ENCODE data around the gene CYGB.

Gene CYGB

DNA sequence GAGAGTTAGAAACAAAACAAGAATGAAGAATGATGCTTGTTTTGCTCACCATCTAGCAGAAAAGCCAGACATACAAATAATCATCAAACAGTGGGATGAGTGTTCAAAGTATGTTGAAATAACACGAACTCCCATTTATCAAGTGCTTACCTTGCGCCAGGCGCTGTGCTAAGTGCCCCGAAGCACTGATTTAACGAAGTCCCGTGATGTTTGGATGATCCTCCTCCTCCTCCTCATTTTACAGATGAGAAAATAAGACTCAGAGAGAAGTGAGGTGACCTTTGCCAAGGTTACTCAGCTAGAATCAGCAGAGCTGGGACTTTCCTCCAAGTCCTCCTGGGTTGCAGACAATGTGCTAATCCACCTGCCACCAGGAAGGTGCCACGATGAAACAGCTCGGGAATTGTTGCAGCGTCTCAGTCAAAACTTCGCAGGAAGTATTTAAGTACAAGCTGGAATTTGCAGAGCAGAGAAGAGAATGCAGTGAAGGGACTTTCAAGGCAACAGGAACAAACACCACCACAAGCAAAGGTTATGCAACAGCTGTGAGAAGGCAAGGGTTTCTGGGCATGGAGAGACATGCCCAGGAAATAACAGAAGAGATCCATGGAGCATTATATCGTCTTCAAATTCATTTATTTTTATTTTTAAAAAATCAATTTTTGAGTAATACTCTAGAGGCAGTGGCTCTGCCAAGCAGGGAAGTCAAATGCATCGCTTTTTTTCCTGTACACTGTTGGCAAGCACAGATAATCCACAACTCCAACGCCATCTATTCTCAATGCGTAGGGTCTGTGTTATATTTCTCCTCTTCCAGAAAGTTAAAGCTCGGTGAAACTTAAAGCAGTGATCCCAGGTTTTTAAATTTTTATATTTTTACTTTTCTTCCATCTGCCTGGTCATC is 13.5 kb upstream of the CYGB start:
- DNase-seq (ENCODE audit: low read depth, low spot score) = no peak

DNA sequence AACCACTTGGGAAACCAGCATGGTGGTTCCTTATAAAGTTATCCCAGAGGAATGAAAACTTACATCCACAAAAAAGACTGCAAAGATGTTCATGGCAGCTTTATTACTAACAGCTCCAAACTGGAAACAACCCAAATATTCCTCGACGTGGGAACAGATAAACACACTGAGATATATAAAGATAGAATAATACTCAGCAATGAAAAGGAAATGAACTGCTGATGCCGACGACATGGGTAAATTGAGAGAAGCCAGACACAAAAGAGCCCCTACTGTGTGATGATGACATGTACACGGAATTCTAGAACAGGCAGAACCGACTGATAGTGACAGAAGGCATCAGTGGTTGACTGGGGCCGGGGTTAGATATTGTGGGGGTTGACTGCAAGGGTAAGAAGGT is 12.0 kb upstream of the CYGB start:
- no peak for DNase-seq (ENCODE audit: low read depth, low spot score)

DNA sequence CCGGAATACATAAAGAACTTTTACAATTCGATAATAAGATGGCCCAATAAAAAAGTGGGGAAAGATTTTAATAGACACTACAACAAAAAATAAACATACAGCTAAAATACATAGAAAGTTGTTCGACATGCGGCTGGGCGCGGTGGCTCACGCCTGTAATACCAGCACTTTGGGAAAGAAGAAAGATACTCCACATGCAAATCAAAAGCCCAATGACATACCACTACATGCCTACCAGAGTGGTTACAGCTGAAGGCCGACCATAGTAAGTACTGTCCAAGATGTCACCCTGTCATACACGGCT is 11.7 kb upstream of the CYGB start:
- DNase-seq (ENCODE audit: low read depth, low spot score) = no peak

DNA sequence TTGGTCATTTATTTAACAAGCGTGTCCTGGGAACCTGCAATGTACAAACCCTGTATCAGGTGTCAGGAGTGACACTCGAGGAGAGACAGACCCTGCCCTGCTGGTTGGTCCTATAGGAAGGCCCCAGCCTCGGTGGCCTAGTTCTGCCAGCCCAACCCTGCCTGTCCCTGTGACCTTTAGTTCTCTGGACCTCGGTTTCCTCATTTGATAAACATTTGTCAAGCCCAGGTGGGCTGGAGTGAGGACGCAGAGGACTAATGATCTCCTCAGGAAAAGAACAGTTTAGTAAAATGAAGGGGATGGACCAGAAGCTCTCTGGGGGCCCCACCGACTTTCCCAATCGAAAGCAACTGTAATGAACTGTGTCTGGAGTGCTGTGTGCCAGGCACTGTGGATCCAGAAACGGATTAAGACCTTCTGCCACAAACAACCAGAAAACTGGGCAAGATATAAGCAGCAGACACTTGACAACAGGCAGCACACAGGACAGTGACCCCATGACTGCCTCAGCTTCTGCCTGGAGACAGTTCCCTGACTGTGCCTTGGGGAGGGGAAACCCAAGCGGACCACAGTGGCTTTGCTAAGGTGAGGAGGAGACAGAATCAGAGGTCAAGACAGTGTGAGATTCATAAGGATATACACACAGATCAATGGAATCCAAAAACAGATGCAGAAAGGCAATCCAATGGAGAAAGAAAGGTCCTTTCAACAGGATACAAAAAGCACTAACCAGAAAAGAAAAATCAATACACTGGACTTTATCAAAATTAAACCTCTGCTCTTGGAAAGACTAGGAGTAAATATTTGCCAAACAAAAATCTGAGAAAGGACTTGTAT is 11.1 kb upstream of the CYGB start:
- DNase-seq (ENCODE audit: low read depth, low spot score) = no peak

DNA sequence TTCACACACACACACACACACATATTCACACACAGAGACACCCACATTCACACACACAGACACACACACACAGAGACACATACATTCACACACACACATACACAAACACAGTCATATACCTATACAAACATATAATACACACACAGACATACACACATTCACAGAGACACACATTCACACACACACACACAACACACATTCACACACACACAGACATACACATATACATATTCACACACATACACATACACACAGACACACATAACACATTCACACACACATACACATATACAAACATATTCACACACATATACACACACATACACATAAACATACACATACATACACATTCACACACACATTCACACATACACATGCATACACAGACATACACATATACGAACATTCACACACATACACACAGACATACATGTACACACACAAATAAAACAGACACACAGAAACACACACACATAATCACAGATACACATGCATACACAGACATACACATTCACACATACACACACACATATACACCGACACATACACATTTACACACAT is 10.2 kb upstream of the CYGB start:
- DNase-seq (ENCODE audit: low read depth, low spot score) = no peak

DNA sequence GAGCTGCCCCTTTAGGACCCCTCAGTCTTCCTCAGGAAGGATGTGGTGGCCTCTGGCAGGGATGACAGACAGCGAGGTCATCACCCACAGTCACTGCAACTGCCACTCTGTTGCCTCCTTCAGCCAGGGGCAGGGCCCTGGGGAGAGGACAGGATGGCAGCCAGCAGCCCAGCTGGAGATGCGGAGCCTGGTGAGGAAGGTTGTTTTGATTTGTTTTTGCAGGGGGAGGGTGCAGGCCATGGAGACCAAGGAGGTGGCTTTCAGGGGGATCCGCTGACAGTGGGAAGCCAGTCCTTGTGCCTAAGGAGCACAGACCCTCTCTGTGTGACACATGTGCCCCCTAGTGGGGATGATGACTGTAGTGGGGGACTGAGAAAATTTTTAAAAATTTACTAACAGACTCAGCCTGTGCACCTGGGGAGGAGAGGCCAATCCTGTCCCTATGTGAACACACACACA is 9.7 kb upstream of the CYGB start:
- DNase-seq (ENCODE audit: low read depth, low spot score) = no peak

DNA sequence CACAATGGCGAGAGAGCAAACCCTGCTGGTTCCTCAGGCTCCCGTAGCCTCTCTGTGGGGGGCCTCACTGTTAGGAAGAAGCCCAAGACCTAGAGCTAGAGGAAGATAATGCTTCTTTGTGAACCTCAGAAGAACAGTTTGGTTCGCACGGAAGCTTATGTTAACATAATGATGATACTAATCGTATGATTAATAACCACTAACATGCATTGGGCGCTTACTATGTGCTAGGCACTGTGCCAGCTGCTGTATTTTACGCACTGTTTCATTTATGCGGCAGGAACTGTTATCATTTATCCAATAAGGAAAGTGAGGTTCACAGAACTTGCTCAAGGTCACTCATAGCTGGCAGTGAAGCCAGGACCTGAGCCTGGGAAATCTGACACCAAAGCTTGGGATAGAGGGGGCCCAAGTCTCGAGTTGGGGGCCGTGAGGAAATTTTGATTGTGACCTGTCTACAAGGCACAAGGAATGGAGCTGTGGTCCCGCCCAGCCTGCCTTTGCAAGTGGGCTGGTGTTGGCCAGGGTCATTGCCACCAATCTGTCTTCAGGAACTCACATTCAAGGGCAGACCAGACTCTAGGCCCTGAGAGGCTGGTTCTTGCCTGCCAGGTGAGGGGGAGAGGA is 9.2 kb upstream of the CYGB start:
- DNase-seq (ENCODE audit: low read depth, low spot score) = no peak

DNA sequence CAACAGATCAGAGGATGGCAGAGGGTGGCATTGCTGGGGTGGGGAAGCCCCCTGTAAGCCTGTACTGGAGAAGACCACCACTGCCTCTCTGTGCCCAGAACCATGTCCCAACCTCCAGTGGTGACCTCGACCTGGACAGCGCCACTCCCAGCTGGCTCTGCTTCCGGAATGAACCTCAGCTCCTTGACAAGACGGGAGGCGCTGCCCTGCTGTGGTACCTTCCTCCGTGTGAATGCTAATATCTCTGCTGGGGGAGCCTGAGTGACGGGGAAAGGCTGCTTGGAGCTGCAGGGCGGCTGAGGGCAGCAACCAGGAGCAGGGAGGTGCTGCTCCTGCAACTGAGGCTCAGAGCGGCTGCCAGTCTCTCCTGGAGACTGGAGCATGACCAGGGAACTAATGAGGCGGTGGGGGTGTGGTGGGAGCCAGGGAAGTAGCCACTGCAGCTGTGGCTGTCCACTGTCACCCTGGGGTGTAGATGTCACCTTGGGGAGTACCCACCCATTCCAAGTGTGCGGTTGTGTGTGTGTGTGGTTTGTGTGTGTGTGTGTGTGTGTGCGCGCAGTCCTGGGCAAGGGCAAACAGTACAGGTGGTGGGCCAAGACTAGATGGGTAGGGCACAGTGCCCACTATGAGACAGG is 8.5 kb upstream of the CYGB start:
- no peak for DNase-seq (ENCODE audit: low read depth, low spot score)

DNA sequence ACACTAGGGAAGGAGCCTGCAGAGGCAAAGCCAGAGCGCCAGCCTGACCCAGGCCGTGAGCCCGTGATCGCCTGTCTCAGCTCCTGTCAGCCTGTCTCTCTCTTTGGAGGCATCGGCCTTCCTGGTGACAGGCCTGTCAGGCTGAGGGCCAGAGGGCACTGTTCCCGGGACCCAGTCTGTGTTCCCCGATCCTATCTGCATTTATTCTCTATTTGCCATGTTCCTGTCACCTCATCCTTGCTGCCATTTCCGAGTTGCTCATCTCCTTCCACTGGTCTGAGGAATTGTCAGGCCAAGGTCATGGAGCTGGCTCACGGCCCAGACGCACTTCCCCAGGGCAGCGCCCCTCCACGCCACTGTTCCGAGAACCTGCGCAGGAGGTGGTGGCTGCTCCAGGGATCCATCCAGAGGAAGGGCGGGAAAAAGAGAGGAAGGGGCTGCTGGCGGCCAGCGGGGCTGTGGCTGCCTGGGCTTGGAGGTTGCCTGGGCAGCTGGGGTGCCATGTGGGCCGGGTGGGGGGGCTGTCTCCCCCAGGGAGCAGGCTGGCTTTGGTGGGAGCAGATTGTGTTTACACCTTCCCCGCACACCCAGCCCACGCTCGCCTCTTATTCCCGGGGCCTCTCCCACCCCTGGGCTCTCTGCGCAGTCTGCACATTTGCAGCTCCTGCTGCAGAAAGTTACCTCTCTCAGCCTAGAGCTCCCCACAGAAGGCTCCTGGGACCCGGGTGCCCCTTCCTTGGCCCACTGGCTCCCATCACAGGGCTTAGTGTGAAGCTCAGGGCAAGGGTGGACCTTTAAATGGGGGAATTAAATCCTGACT is 7.2 kb upstream of the CYGB start:
- DNase-seq (ENCODE audit: low read depth, low spot score) = no peak

DNA sequence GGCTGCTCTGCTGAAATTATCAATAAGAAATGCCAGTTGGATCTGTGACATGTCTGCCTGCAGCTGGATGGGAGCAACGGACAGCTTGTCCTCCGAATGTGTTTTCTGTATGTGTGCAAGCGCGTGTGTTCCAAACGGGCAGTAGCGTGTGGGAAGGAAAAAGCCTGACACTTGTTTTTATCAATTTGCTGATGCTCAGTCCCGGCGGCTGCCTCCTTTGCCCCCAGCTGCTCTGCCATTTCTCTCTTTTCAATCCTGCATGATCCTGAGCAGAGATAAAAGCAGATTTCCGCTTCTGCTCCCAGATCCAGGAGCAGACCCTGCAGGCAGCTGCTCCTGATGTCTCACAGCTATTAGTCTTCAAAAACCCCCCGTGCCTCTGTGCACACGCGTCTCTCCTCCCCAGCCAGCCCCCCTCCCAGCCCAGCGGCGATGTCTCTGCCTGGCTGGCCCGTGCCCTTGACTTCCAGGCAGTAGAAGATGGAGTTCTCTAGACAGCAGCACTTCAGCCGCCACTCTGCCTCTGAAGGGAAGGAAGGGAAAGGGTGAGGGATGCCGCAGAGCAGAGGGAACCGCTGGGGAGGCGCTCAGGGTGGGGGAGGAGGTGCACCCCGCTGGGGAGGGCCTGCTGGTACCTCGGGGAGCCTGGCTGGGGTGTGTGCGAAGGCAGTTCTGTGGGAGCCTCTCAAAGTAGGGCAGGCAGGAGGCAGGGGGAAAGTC is 6.5 kb upstream of the CYGB start:
- DNase-seq (ENCODE audit: low read depth, low spot score) = no peak

DNA sequence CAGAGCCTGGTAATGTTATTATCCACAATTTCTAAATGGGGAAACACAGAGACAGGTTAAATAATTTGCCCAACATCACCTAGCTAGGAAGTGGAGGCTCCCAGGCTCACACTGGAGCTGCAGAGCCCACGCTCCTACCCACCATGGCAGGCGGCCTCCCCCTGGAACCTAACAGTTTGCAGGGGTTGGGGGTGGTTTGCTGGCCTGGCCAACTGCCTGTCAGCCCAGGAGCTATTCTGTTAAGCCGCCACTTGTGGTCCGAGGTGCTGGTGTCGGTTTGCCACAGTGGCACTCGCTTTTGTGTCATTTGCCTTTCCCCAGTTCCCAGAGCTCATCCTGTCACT is 5.9 kb upstream of the CYGB start:
- no peak for DNase-seq (ENCODE audit: low read depth, low spot score)

DNA sequence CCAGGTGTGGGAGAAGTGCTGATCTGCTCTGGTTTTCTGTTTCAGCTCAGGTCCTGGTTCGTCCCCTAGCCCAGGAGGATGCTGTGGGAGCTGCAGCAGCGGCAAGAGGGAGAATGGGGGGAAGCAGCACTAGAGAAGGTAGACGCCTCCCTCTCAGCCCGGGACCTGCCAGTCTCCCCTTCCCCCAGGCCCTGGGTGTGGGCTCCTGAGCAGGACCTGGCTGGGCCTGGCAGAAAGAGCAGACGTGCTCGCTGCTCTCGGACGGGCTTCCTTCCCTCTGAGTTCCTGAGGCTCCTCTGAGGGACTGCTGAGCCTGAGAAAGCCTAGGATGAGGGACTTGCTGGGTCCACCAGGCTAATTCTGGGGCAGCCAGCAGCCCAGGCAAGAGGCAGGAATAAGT is 5.5 kb upstream of the CYGB start:
- DNase-seq (ENCODE audit: low read depth, low spot score) = no peak

DNA sequence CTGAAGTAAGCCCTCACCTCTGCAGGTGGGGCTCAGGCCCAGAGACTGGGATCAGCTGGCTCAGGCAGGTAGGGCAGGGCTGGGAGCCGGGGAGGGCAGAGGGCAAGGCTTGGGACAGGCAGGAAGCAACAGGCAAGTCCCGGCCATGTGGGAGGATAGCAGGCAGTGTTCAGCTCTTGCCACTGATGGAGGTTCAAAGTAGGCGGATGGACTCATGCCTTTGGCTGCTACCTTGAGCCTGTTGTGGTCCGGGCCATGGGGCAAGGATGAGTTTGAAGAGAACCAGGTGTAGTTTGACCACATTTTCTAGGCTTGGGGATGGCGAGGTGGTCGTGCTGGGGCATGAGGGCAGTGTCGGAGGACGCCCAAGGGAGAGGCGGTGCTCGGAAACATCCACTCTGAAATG is 5.1 kb upstream of the CYGB start:
- no peak for DNase-seq (ENCODE audit: low read depth, low spot score)

DNA sequence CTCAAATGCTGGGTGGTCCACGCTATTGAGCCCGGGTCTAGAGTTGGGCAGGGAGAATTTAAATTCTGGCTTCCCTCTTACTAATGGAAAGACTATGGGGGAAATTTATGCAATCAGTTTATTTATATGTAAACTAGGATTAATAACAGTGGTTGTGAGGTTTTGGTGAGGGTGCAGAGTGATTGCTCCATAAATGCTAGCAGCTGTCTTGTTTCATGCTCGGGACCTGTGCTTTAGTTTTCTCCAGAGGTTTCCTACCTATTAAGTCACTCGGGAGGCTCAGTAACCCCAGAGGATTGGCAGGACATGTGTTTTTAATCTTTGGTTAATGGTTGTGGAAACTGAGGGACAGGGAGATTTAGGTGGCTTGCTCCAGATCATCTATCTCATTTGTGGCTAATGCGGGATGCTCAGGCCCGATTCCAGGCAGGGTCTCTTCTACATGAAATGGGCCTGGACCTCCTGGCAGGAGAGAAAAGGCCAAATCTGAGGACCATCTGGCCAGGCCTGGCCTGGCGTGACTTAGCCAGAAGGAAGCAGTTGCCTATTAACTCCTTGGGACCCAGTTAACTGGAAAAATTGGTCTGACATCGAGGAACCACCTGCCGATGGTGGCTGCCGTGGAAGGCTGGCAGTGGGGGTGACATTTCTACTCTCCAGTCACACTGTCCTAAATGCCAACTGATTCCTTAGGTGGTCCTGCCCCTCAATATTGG is 4.4 kb upstream of the CYGB start:
- no peak for DNase-seq (ENCODE audit: low read depth, low spot score)

DNA sequence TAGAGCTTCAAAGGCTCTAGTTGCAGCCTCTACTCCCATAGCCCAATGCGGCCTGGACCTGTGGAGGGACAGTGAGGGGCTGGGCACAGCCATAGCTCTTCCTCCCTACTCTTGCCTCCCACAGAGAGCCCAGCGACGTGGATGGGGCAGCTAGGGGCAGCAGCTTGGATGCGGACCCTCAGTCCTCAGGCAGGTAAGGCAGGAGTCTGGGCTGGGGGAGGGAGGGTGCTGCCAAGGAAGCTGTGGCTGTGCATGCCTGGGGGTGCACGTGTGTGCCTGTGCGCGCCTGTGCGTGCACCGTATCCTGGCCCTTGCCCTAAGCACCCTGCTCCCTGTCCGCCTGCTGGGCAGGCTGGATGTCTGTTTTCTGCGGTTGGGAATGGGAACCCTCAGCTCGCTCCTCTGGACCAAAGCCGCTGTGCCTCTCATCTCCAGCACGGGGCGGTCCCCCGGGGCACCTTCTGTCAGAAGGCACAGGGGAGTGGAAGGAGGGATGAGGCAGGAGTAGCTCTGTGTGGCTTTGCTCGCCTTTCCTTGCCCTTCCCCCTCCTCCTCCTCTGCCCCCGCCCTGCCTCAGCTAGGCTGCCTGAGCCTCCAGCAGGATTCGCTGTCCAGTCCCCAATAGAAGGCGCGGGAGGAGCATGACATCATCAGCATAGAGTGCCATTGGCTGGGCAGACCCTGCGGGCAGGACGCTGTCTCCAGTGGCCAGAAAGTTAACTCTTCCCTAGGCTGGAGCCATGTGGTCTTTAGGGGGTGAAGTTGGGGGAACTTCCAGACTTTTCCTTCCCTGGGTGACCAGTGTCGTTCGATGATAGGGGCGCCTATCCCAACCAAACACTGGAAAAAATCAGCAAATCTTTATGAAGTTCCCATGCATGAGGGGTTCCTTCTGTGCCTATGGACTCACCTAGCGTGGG is 3.1 kb upstream of the CYGB start:
- DNase-seq (ENCODE audit: low read depth, low spot score) = peak; percentile 83

DNA sequence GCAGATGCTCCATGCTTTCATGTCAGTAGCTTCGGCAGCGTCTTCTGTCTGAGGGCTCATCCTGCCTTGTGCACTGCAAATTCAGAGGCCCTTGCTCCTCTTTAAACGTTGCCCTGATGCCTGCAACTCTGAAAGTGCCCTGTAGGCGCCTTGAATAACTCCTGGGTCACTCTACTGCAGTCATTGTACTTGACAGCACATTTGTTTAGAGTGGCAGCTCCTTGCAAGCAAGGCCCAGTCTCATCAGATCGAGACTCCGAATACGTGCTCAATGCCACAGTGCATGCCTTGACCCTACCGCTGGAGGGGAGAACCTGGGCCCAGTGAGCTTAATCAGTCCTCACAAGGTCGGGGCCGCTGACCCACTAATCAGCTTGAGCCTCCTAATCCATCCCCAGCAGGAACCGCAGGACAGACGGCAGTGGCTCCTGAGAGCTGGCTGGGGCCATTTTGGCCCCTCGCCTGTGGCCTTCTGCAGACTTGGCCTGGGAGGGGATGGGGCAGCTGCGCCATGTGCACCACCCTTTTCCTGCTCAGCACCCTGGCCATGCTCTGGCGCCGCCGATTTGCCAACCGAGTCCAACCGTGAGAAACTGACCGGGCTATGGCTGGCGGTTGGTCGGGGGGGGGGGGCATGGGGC is 2.2 kb upstream of the CYGB start, which contains the start of gene PRCD:
PRCD (plus strand) TSS at position 414 of the 641 bp plus-strand sequence; CDS start at position 512, 98 bp downstream.
- DNase-seq (ENCODE audit: low read depth, low spot score) = no peak

DNA sequence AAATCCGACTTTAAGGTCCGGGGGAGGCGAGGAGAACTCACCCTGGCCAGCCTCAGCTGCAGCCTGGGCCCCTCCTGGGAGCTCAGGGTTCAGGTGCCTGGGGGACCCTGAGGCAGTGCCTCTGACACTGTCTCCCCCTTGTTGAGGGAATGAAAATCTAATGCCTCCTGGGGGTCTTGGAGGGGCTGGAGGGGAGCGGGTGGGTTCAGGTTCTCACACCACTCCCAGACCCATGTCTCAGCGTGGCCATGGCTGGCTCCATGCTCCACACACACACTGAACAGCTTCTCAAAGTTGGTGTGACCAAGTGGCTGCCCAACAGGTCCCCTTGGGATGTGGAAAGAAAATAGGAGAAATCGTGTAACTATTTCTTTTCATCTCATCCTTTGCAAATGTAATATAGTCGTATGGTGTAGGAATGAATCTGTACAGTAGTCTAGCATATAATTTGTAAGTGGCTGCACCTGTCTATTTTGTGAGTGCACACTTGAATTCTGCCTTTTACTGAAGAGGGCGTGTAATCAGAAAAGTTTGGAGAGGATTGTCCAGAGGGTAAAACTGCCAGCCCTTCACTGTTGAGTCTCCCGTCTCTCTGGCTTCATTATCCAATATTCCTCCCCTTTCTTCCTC is 1.5 kb upstream of the CYGB start:
- no peak for DNase-seq (ENCODE audit: low read depth, low spot score)

Measured in smooth muscle cell of the brain vasculature (primary cell).